ENCODE measurements around the gene KAZN. TPM values are rescaled to one million over a fixed set of nuclear protein-coding genes. Genes with fewer than 3 reads are reported as not detected.

KAZN gene
- total RNA-seq, 2 experiments from 2014 or later, result 0.30 to 0.42 TPM

DNA sequence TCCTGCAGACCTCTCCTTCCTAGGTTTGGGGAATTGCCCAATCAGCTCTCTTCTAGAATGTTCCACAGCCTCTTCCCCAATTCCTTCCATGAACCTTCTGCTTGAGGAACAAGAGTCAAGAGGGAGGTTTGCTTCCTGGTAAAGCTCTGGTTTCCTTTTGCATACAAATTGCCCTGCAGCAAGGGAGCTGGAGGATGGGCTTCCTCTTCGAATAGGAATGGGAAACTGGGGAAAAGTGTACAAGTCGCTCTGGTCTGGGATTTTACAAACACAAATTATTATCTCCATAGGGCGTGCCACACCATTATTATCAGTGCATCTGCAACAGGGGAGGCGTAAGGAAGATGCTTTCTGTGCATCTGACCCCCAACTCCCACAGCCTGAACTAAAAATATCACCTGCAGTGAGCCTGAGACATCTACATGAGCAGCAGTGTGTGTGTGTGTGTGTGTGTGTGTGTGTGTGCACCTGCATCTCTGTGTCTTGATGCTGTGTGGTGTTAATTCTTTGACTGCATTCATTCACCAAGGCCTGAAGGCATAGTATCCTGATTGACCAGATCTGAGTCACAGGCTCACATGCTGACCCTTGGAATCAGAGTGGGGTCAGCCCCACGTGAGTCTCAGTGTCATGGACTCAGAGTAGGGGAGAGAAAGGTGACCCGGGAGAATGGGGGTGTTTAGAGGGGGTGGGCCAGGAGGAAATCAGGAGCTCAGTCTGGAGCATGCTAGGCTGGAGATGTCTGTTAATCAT, 272.9 kb downstream of the KAZN start:
- CTCF ChIA-PET, result interaction anchor here (0.8 kb wide), 1 partner anchor 65 kb away, joined by 3 read pairs; no protein-coding TSS in a partner anchor
- POLR2A ChIA-PET, result no interaction called here

DNA sequence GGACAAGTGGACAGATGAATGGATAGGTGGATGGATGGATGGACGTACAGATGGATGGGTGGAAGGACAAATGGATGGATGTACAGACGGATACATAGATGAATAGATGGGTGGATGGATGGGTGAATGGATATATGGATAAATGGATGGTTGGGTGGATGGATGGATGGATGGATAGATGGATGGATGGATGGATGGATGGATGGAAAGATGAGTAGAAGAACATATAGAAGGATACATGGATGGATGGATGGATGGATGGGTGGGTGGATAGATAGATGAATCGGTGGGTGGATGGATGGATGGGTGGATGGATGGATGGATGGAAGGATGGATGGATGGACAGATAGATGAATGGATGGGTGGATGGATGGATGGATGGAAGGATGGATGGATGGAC, 274.3 kb downstream of the KAZN start:
- POLR2A ChIA-PET, result no interaction called here

GRCh38 chr1:14873677-14874076, 275.2 kb downstream of the KAZN start:
- ChIA-PET POLR2A (no interaction called here), CTCF (no interaction called here)

More for the DNA sequence above, 274.3 kb downstream of the KAZN start:
- CTCF ChIA-PET, result no interaction called here

GRCh38 chr1:14875524-14876509, 277.3 kb downstream of the KAZN start:
- ChIA-PET POLR2A (no interaction called here), CTCF (no interaction called here)

- POLR2A ChIA-PET, result no interaction called here
- CTCF ChIA-PET, result no interaction called here
These were observed 278.3 kb downstream of the KAZN start for GRCh38 chr1:14876747-14877146.

GRCh38 chr1:14877224-14877623, 278.7 kb downstream of the KAZN start:
- POLR2A ChIA-PET, result no interaction called here

DNA sequence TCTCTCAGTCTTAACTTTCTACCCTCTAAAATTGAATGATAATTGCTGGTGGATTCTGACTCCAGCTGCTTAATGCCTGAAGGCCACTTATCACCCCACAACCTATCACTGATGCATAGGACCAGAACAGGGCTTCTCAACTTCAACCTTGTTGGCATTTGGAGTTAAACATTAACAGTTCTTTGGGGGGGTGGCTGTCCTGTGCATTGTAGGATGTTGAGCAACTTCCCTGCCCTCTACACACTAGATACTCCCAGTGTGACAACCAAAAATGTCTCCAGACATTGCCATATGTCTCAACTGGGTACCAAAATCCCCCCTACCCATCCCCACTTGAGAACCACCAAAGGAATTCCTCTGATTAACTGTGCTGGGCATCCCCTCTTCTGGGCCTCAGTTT, 279.6 kb downstream of the KAZN start:
- POLR2A ChIA-PET, result no interaction called here
- CTCF ChIA-PET, result no interaction called here

More at GRCh38 chr1:14877224-14877623, 278.7 kb downstream of the KAZN start:
- CTCF ChIA-PET, result no interaction called here

DNA sequence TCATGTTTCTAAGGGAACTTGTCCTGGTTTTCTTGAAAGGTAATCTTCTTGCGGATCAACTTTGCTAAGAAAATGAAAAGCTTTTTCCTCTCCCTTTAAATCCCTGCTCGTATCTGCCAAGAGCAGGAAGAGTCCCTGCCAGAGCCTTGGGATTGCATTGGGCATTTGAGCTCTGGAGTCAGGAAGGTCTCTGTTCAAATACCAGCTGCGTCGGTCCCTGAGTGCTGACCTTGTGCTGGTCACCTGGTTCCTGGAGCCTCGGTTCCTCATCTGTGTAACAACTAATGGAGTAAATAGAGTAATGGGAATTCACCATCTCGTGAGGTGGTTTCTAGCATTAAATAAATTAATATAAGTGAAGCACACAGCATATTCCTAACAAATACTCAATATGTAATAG, 280.5 kb downstream of the KAZN start:
- POLR2A ChIA-PET, result no interaction called here
- CTCF ChIA-PET, result no interaction called here

DNA sequence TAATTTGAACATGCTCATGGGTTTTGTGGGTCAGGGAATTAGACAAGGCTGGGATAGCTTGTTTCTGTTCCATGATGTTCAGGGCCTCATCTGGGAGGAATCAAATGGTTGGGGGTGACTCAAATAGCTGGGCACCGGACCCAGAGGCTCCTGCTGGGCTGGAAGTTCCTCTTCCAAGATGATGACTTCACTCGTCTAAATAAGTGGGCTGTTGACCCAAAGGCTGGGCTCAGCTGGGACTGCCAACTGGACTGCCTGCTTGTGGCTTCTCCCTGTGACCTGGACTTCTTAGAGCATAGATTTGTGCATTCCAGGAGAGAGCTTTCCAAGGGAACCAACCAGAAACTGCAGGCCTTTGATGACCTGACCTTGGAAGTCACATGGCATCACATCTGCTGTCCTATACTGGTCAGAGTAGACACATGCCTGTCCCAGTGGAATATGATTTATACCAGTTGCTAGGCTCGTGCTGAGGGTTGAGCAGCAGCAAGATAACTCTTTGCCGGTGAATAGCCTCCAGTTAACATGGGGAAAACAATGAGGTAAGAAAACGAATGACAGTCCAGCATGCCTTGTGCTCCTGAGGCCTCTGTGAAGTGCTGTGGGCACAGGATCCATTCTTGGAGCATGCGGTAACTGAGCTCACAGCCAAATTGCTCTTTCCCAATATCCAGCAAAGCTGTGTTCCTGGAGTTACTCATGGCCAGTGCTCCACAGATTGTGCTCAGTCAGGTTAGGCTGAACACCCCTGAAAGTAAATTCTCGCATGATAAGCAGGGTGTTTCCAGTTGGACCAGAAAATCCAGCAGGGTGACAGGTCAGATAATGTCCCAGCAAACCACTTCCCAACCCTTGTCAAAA, 282.2 kb downstream of the KAZN start:
- CTCF ChIA-PET, result no interaction called here

DNA sequence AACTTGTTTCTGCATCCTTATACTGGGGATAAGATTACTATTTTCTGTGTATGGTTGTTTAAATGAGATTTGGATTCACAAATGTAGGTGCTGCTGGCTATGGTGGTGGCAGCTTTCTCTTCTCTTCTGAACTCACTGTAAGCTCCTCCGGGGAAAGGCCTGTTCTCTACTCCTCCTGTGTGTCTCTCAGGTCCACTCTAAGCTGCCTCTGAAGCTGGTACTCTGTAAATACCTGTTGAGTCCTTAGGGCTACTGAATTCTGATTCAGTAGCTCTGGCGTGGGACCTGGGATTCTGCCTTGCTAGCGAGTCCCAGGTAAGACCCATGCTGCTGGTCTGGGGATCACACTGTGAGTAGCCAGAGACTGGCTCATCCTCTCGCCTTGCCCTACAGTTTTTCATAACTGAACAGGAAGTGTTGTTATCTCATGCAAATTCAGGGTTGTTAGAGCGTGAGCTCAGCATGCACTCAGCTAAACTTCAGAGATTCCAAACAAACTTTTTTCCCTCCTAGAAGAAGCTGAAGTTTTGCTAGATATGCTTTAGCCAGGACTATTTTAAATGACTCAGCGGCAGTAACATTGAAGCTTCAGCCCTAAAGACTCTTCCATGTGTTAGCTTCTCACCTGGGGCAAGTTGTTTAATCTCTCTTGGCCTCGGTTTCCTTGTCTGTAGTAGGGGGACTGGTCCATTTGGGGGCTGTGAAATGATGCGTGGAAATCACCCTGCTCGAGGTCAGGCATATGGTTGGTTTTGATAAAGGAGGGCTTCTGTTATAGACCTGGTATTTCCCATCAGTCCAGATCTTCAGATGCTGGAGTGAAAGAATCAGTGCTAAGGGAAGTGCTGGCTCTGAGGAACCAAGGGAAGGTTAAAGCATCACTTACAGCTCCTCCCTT, 283.5 kb downstream of the KAZN start:
- CTCF ChIA-PET, result no interaction called here
- POLR2A ChIA-PET, result no interaction called here

More for the DNA sequence above, 282.2 kb downstream of the KAZN start:
- POLR2A ChIA-PET, result no interaction called here

GRCh38 chr1:14884614-14885175, 286.2 kb downstream of the KAZN start:
- ChIA-PET POLR2A (no interaction called here), CTCF (no interaction called here)

- CTCF ChIA-PET, result no interaction called here
- POLR2A ChIA-PET, result no interaction called here
These were observed 288.6 kb downstream of the KAZN start for GRCh38 chr1:14887044-14887566.

GRCh38 chr1:14887764-14888350, 289.4 kb downstream of the KAZN start:
- POLR2A ChIA-PET, result no interaction called here
- CTCF ChIA-PET, result no interaction called here

GRCh38 chr1:14888374-14888773, 289.9 kb downstream of the KAZN start:
- POLR2A ChIA-PET, result no interaction called here
- CTCF ChIA-PET, result no interaction called here

- CTCF ChIA-PET, result no interaction called here
- POLR2A ChIA-PET, result no interaction called here
These were observed 291.4 kb downstream of the KAZN start for GRCh38 chr1:14889825-14890440.

DNA sequence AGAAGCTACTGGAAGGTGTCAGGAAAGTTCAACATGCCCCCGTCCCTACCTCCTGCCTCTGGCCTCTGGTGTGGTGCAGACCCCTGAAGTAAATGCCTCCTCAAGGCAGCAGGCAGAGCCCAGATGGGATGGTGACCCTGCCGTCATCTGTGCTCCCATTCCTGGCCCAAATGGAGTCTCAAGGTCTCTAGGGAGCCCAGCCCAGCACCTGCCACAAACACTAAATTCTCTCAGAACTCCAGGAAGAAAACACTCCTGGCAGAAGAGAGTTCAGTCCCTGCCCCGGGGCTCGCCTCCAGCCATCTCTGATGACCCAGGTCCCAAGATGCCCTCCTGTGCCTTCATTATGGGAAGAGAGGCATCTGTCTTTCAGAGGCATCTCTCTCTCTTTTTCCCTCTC, 293.5 kb downstream of the KAZN start:
- ChIA-PET CTCF (no interaction called here), POLR2A (no interaction called here)

DNA sequence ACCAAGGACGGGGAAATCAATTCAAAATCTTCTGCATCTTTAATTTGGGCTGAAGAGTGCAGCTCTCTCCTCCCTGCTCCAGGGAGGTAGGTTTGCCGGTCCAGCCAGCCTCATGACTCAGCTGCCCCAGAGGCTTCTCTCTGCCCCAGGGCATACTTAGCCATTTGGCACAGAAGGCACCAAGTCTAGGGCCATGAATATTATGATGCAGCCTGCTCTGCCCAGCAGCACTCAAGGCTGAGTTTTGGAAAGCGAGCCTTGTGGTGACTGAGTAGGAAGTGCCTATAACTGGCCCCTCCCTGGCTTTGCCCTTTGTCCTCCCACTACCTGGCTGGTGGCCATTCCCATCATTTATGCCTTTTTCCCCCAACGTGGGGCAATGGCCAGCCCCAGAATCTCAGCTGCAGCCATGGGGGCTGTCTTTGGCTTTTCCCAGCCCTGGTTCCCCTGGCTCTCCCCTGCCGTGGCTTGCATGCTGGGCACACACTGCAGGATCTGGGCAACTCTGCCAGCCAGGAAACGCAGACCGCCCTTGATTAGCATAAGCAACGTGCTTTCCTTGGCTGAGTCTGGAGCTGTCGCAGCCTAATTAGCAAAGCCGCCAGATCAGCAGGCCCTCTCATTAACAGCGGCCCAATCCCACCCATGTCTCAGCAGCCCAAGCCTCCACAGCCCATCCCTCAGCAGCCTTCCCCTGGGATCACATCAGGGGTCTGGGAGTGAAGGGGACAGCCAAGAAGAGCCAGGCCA, 296.5 kb downstream of the KAZN start:
- ChIA-PET POLR2A (no interaction called here), CTCF (no interaction called here)

Data from activated CD8-positive, alpha-beta memory T cell treated with anti-CD3 and anti-CD28 coated beads for 36 hours (primary cell).